ENCODE measurements around the gene ROBO1. TPM values are rescaled to one million over a fixed set of nuclear protein-coding genes. Genes with fewer than 3 reads are reported as not detected.

Gene ROBO1
- total and polyA plus RNA-seq, 2 of the 13 experiments (the other 11 are each of a cell fraction or from before 2014, with no cell fraction given): 52.2 to 71.0 TPM

- no peak overlapping the region for H2AFZ ChIP-seq (ENCODE audit: low read length)
- intact Hi-C loops (cut with micrococcal nuclease; ENCODE audit: unreplicated experiment) (no loop called here), in situ Hi-C loops (cut with HindIII; ENCODE audit: extremely low pct_ligation_motif_present, low pct_unique_long_range_greater_than_20kb) (no loop called here)
- 3% methylated on average over 1 of the region's 1 CpG for WGBS (ENCODE audit: low lambda C conversion rate)
- no peak overlapping the region for H3K4me2 ChIP-seq (ENCODE audit: low read depth, low read length)
- no peaks in the 10 kb centered on the region for H3K36me3 ChIP-seq (replicated peaks in 1 of 2; ENCODE audit: control insufficient read depth in 1 of 2, insufficient read depth in 2 of 2, low read length in 2 of 2)
- H3K9me3 ChIP-seq (ENCODE audit: low read length): no peaks in the 10 kb centered on the region
- no peaks in the 10 kb centered on the region; a peak in 1 of 5 replicates for H3K27me3 ChIP-seq (ENCODE audit: control insufficient read depth in 1 of 2, insufficient read depth in 2 of 2, low read length in 2 of 2)
- no peak overlapping the region for H3K4me3 ChIP-seq (replicated peaks in 1 of 3; ENCODE audit: insufficient read depth in 1 of 3, low read depth in 2 of 3, low read length in 3 of 3)
- ChIA-PET CTCF (ENCODE audit: low intra/inter-chr PET ratio, low total read pairs) (no interaction called here), POLR2A (no interaction called here)
- no peak overlapping the region for H3K27ac ChIP-seq (ENCODE audit: extremely low read length, insufficient read depth, low read length)
- no peaks in the 10 kb centered on the region for H3K79me2 ChIP-seq (ENCODE audit: insufficient read depth, low read length)
- DNase-seq (ENCODE audit: low spot score): no peak
- no peak for TF ChIP-seq CERS6 (CRISPR knock-in tag; IDR thresholded peaks at IDR 0.05)
- TF ChIP-seq NFATC3 (CRISPR knock-in tag; IDR thresholded peaks at IDR 0.05): no peak
- TF ChIP-seq ZNF570 (CRISPR knock-in tag; IDR thresholded peaks at IDR 0.05; ENCODE audit: borderline replicate concordance): no peak
- TF ChIP-seq, protein P1, sequence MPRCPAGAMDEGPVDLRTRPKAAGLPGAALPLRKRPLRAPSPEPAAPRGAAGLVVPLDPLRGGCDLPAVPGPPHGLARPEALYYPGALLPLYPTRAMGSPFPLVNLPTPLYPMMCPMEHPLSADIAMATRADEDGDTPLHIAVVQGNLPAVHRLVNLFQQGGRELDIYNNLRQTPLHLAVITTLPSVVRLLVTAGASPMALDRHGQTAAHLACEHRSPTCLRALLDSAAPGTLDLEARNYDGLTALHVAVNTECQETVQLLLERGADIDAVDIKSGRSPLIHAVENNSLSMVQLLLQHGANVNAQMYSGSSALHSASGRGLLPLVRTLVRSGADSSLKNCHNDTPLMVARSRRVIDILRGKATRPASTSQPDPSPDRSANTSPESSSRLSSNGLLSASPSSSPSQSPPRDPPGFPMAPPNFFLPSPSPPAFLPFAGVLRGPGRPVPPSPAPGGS (CRISPR knock-in tag; IDR thresholded peaks at IDR 0.05): no peak
- TF ChIP-seq, protein P2, sequence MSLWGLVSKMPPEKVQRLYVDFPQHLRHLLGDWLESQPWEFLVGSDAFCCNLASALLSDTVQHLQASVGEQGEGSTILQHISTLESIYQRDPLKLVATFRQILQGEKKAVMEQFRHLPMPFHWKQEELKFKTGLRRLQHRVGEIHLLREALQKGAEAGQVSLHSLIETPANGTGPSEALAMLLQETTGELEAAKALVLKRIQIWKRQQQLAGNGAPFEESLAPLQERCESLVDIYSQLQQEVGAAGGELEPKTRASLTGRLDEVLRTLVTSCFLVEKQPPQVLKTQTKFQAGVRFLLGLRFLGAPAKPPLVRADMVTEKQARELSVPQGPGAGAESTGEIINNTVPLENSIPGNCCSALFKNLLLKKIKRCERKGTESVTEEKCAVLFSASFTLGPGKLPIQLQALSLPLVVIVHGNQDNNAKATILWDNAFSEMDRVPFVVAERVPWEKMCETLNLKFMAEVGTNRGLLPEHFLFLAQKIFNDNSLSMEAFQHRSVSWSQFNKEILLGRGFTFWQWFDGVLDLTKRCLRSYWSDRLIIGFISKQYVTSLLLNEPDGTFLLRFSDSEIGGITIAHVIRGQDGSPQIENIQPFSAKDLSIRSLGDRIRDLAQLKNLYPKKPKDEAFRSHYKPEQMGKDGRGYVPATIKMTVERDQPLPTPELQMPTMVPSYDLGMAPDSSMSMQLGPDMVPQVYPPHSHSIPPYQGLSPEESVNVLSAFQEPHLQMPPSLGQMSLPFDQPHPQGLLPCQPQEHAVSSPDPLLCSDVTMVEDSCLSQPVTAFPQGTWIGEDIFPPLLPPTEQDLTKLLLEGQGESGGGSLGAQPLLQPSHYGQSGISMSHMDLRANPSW (CRISPR knock-in tag; IDR thresholded peaks at IDR 0.05; ENCODE audit: borderline replicate concordance): no peak
- no peaks in the 10 kb centered on the region for H4K20me1 ChIP-seq (ENCODE audit: insufficient read depth, low read length)
- FAIRE-seq: no peak
- ATAC-seq: no peak
- no peak overlapping the region for H3K9ac ChIP-seq (ENCODE audit: insufficient read depth, low read depth, low read length)
- no TSS peak for BruUV-seq (replicated peaks)
- 0 out of 2 replicates have a peak, but pooled peaks cover 3% of the 10 kb centered on the region for H3K4me1 ChIP-seq (ENCODE audit: insufficient read depth, low read length)
Measured at GRCh38 chr3:79690072-79690471, 77.7 kb downstream of the ROBO1 start.
